Stimulated activated naive CD4-positive, alpha-beta T cell treated with Interleukin-2 at 50 U/mL for 16 hours (primary cell): Measurements from ENCODE around the gene ADGRV1.
"Not testable (repeated sequence)": the region's sequence is repeated elsewhere in the genome, so short reads cannot be mapped to it uniquely, and the experiment has no call there.

Experiments
- DNase-seq: peaks from one replicate; lab custom pipeline; 2025; lab: John Stamatoyannopoulos, UW

ADGRV1 gene

DNA sequence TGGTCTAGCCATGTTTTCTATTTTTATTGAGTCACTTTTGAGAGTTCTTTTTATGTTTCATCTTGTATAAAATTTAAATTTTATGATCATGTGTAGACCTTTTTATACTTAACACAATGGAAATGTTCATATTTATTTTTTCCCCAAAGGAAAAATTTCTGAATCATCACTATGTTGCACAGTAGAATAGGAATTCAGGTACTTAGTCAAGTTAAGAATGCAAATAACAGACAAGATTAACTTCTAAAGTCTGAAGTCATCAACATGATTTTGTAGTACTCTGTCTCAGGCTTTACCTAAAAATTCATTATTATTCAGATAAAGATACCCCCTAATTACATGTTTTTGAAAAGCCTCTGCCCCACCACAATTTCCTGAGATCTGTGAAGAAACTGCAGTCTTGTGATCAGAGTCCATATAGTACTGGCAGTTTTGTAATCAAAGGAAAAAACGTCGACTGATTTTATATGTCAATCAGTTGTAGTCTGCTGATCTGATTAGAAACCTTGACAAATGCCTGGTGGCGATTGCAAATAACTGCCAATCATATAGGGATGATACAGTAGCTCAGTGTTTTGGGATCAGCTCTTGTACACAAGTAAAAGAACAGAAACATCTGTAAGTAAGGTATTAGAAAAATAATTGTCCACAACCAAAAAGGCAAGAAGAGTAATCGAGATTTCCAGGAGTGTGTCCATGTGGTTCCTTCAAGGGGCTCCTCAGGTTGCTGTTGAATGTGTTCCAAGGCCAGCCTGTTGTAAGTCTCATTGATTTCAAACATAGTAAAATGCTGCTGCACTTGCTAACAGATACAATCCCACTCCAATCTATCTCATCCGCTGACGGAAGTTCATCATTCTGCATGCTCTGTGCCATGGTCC lies 472.2 kb downstream of the ADGRV1 start:
- DNase-seq: no peak

DNA sequence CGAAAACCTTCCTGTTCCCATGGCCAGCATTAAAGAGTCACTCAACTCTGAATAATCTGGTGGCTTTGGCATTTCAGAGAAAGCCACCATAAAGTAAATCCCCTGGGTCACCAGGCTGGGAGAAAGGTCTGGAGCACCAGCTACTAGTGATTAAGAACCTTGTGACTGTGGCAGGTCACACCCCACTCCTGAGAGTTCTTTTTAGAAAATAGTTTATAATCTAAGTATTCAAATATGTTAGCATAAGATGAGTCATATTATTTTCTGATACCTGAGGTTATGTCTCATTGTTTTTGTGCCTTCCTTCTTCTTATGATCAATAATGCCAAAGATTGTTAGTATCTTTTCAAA lies 472.8 kb downstream of the ADGRV1 start:
- DNase-seq: no peak

DNA sequence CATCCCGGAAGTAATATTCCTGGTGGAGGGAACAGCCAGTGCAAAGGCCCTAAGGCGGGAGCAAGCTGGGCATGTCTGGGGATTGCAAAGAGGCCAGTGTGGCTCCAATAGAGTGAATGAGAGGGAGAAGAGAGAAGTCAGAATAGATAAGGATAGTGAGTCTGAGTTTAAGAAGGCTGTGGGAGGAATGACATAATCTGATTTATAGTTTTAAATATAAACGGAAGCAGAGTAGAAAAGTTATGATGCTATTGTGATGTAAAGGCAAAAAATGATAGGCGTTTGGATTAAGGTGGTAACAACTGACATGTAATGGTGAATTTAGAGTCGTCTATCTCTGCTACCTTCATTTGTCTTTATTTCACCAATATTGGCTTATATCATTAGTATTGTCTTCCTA lies 473.5 kb downstream of the ADGRV1 start:
- no peak for DNase-seq

DNA sequence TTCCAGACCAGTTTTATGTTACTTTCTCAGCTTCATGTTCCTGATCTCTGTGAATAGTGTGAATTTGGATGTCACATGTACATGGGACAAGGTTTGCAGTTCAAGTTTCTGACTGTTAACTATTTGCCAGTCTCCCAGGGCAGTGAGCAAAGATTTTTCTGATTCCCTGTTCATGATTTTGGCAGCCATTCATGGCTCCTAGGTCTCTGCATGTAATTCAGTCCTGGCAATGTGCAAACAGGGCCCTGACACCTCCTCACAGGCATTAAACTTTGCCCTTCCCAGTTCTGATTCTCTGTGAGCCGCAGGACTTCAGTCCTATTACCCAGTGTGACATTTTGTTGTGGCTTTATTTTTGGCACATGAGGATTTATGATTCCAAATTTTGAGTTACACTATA lies 474.8 kb downstream of the ADGRV1 start:
- no peak for DNase-seq

DNA sequence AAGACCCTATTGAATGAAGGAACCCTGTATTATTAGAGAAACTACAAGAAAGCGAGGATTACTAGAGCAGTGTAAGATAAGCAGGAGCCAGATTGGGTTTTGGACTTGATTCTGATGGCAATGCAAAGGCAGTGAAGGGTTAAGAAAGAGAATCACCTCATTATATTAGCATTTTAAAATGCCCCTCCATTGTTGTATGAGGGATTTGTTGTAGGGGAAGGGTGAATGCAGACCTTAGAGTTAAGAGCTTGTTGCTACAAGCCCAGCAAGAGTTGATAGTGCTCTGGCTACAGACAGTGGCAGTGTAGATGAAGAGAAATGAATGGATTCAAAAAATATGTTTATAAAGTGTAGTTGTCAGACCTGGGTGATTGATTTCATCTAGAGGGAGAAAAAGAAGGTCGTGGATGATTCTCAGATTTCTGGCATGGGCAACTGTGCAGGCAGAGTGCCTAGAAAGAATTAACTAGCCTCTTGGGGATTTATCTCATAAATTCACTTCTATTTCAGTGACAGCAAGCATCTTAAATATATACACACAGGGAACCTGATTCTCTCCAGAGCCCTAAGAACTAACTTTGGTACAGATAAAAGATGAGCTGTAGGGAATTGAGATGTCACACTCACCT lies 479.7 kb downstream of the ADGRV1 start:
- no peak for DNase-seq

DNA sequence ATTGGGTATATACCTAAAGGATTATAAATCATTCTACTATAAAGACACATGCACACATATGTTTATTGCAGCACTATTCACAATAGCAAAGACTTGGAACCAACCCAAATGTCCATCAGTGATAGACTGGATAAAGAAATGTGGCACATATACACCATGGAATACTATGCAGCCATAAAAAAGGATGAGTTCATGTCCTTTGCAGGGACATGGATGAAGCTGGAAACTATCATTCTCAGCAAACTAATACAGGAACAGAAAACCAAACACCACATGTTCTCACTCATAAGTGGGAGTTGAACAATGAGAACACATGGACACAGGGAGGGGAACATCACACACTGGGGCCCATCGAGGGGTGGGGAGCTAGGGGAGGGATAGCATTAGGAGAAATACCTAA lies 482.5 kb downstream of the ADGRV1 start:
- DNase-seq: not testable (repeated sequence)

DNA sequence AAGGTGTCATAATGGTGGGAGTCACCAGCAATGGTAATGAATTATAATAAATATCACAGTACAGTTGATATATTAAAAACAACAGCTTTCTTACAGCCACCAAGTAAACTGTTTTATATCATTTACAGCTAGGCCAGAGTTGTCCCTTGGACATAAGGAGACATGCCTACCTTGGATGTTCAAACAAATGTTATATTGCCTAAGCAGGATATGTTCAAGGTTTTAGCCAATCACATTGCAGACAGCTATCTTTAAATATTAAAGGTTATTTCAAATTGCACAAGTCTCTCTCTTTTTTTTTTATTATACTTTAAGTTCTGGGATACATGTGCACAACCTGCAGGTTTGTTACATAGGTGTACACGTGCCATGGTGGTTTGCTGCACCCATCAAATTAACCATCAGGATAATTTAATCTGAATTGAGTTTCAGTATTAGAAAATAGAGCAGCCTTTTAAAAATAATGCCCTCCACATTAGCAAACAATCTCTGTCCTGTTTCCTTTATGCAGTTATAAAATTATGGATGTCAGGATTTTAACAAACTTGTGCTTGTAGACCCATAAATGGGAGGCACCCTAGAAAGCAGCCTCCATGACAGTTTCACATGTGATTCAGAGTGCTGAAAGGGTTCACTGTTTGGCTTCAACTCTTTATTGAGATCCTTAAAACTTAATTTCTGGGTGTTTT lies 483.8 kb downstream of the ADGRV1 start:
- DNase-seq: no peak

DNA sequence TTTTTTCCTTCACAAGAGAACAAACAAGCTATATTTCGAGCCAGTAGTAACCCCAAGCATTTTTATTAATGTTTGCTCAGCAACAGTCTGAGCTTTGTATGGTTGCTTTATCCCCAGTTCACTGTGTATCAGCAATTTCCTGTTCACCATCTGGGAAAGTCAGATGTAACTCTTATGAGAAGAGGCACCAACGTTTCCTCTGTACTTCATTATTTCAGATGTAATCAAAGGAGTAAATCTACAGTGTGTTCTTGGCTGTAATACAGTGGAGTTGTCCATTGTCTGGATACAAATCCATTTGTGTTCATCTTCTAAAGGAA lies 484.3 kb downstream of the ADGRV1 start:
- no peak for DNase-seq

DNA sequence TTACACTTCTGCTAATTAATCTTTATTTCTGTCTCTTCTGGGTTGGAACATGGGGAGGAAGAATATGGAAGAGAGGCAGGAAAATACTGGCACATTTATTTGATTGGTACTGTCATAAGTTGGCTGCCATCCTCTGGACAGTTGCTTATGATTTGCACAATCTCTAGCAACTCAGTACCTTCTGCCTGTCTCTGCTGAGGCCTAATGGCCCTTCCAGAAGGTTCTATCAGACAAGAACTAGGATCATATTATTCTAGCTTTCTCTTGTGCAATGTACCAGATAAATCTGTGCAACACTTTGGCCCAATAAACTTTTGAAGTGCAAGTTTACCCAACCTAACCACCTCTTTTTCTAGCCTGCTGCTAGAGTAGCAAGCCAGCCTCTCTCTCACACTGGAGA lies 489.5 kb downstream of the ADGRV1 start:
- DNase-seq: no peak

DNA sequence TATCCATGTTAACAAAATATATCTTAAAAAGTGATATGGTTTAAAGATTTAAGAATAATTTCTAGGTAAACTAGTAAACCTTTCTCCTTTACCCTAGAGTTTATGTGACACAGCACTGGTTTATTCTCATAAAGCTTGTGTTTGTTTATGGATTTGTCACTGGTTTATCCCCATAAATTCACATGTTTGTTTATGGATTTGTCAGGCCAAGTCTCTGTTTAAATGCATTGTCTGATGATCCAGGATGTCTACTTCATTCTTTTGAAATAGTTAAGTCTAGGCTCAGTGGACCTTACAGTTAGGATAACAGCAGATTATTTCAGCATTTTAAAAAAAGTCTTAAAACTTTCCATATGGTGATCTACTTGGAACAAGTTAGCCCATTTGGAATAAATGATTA lies 490.5 kb downstream of the ADGRV1 start:
- no peak for DNase-seq

DNA sequence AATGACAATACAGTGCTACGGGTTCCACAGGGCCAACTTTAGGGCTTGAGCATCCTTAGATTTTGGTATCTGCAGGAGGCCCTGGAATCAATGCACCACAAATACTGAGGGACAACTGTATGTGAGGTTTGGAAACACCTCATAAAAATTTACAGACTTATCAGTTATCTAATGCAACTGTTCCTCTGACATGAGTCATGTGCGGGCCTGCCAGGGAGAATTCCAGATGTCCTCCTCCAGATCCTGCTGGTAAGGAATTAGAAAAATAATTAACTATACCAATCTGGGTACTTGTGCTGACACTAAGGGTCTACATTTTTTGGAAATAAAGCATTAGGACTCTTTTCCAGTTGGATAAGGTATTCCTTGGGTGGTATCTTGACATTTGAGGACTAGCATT lies 491.2 kb downstream of the ADGRV1 start:
- DNase-seq: no peak

DNA sequence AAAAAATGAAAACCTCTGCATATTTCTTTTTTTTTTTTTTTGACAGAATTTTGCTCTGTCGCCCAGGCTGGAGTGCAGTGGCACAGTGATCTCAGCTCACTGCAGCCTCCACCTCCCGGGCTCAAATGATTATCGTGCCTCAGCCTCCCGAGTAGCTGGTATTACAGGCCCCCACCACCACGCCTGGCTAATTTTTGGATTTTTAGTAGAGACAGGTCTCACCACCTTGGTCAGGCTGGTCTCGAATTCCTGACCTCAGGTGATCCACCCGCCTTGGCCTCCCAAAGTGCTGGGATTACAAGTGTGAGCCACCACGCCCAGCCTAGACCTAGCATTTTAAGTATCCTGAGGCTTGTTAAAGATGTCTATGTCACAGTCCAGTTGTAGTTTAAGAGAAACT lies 493.8 kb downstream of the ADGRV1 start:
- DNase-seq: not testable (repeated sequence)

DNA sequence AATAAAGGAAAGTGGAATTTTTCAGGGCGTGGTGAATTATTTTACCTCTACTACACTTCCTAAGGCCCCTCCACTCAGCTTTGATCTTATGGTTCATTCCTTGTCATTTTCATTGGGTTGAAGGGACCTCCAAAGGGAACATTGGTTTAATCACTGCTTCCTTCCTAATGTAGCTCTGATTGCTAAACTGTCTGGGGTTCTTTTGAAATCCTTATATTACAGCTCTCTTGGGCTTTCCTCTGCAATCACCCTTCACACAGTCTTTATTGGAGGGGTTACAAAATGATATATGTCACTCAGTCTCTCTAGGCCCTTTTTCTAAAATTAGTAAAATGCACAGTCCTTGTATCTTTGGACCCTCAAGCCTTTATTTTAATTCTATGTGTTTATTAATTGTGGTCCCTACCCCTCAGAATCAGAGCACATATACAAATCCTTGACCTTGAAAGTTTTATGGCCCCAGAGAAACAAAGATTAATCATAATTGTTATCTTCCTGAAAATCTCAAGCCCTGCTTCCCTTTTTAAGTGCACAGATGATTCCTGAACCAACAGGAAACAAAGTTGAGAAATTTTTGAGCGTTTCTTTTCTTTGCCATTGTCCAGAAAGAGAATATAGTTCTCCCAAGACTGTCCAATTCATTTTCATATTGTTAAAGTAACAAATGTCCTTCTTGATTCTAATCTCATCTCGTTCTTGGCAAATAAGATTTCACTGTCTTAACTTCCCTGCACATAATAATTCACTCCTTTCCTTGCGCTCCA lies 494.6 kb downstream of the ADGRV1 start:
- DNase-seq: no peak

DNA sequence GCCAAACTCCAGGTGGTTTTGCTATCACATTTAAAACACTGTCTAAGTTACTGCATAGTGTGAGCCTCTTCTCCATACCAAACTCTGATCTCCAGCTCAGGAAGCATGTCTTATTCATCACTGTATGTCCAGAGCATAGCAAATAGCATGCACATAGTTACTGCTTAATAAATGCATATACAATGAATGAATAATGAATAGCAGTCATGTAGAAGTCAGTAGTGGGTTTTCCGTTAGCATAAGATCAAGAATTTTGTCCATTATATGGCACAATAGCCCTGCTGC lies 495.1 kb downstream of the ADGRV1 start:
- DNase-seq: no peak

DNA sequence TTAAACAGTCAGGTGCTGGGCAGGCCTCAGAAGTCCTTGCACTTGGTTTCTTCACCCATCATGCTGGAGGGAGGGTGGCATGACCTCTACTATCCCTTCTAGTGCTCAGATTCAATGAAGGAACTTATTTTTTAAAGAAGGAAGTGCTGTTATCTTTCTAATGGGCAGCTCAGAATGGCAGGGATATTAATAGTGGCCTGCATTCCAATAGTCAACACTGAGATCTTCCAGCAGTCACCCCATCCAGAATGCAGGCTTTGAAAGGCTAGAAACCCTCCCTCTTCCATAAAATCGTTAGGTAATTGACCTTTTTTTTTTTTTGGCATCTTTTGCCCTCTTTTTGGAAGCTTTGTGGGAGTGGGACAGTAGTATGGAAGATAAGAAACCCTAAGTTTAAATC lies 499.6 kb downstream of the ADGRV1 start:
- no peak for DNase-seq

DNA sequence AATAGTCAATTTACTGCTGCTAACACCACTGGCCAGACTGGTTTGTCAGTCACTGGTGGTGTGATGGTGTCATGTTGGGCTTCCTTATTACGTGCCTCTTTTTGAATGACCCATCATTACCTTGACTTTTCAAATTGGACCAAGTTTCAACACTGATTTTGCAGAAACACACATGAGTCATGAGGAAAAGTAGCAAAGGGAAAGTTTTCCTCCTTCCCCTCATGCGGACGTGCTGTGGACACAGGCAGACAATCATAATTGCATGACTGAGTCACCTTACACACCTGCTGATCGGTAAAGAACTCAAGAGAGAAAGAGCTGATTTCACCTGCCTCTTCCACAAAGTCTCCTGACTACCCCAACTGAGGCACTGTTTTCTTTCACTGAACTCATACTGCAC lies 500.0 kb downstream of the ADGRV1 start:
- no peak for DNase-seq

DNA sequence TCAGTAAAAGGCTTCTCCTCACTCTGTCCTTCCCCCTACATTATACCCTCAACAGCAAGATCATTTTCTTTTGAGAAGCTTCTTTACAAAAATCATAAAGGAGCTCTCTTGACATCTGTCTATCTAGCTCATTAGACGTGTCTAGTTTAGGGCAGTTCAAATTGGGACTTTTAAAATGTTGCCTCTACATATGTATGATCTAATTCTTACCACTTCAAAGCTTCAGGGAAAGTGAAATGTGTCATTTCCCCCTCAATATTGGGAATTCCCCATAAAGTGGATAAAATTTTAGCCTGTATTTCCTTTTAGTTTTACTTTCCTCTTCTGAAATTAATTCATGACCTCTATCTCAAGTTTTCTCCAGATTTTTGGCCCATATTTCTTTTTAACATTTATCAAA lies 500.8 kb downstream of the ADGRV1 start:
- no peak for DNase-seq

DNA sequence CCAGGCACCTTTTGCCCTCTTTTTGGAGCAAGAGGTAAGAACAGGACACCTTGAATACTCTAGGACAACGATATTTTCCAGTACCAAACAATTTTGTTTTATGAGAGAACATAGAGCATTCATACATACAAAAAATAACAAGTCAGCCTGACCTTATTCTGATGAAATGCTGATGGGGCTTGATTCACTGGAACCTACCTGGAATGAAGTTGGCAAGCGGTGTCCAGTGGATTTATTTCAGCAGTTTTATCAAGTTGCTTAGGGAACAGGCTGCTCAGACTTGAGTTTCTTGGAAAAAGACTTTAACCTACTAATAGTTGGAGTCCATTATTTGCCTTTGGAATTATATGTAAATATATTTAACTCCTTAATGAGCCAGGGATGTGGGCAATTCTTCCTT lies 502.5 kb downstream of the ADGRV1 start:
- DNase-seq: no peak

DNA sequence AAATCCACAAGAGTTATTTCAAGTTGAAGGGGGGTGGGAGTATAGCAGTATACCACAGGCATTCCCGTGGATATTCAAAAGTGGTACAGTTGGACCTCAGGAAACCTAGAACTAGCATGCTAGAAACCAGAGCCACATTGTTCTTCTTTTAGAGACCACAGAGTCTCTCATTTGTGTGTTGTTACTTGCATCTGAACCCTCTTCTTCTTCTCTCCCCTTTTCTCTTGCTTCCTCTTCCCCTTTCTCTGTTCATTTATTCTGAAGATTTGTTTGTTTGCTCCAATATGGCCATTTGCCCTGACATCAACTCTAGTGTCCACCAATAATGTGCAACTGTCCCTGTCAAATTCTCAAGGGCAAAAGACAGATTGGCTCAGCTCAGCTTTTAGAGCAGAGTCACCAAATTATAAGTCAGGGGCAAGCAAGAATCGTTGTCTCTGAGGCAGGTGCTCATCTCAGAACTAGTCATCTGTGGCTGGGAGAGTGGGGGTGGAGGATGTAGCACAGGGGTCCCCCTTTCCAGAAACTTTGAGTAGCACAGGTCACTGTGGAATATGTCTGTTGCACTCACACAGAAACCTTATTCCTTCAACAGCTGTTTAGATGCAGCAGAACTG lies 503.5 kb downstream of the ADGRV1 start:
- no peak for DNase-seq

DNA sequence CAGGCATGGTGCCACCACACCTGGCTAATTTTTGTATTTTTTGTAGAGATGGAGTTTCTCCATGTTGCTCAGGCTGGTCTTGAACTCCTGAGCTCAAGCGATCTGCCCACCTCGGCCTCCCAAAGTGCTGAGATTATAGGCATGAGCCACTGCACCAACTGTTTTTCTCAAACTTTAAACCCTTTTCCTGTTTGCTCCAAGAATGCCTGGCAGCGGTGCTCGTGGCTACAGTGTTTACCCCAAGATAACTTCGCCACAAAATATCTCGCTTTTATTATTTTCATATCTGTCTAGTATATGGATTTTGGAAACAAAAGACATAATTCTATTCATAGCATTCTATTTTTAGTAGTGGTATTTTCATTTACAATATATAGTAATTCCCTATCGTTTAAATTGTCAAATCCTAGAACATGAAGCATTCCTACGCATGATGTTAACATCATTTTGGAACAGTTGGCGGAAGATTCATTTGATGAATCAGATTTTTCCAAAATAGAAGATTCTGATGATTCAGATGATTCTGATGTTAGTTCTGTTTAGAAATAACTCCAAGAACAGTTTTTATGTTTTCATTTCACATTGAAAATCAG lies 504.6 kb downstream of the ADGRV1 start:
- DNase-seq: not testable (repeated sequence)

DNA sequence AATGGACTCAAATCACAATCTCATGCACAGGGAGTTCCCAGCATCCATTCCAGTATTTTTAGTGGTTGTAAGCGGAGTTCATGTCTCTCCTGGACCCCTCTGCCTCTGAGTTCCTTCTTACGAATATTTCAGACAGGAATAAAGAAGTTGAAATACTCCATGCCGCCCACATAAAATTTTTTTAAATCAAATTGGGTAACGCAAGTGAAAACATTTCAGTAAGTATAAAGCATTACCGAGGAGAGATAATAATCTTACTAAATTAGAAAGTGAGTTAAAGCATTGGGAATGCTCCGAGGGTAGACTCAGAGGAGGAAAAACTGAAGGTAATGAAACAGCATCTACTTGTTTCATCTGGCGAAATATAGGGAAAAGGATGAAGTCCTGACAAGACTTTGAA lies 506.9 kb downstream of the ADGRV1 start:
- DNase-seq: no peak

DNA sequence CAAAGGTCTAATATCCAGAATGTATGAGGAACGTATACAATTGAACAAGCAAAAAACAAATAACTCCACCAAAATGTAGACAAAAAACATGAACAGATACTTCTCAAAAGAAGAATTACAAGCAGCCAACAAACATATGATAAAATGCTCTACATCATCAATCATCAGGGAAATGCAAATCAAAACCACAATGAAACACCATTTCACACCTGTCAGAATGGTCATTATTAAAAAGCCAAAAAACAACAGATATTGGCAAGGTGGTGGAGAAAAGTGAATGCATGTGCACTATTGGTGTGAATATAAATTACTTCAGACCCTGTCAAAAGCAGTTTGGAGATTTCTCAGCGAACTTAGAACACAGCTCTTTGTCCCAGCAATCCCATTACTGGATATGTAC lies 510.8 kb downstream of the ADGRV1 start:
- no peak for DNase-seq
